Measurements from ENCODE around the gene HSD11B1. TPM values are rescaled to one million over a fixed set of nuclear protein-coding genes. Genes with fewer than 3 reads are reported as not detected.
A peak's percentile ranks its signal among the peaks of the same experiment; 100 is the strongest.

Gene HSD11B1
- total RNA-seq, 1 experiment from 2014 or later = not detected

GRCh38 chr1:209746451-209747165 is 42.0 kb downstream of the HSD11B1 start:
- ATAC-seq (no peak), DNase-seq (ENCODE audit: low read depth, low spot score) (no peak)
- Histone ChIP-seq H3K4me3 (ENCODE audit: low read depth in 2 of 2, low read length in 2 of 2) (no peak overlapping the region), H3K36me3 (ENCODE audit: control insufficient read depth, insufficient read depth, low read length) (no peaks in the 10 kb centered on the region), H3K9me3 (ENCODE audit: control insufficient read depth, insufficient read depth, low read depth, low read length) (no peaks in the 10 kb centered on the region), H3K27ac (ENCODE audit: low read length) (no peak overlapping the region), H3K4me1 (ENCODE audit: control insufficient read depth, insufficient read depth, low read length) (no peaks in the 10 kb centered on the region), H3K27me3 (ENCODE audit: control insufficient read depth, insufficient read depth, low read length) (peaks cover 4% of the 10 kb centered on the region; the same call in 1 of the 2 replicates)
- CTCF ChIA-PET = no interaction called here
- BruUV-seq (replicated peaks) = no TSS peak
- intact Hi-C loops (cut with micrococcal nuclease; ENCODE audit: unreplicated experiment) (loop anchor here (2.0 kb wide), 1 partner anchor 176 kb away; no protein-coding TSS in a partner anchor), in situ Hi-C loops (cut with HindIII; ENCODE audit: low pct_unique_long_range_greater_than_20kb, low sequenced_read_pairs) (no loop called here)
- TF ChIP-seq CTCF (IDR thresholded peaks at IDR 0.05) (no peak), SIN3A (IDR thresholded peaks at IDR 0.05; ENCODE audit: borderline replicate concordance, insufficient read depth, low read depth, low read length) (no peak), REST (IDR thresholded peaks at IDR 0.05; ENCODE audit: insufficient read depth in 1 of 2, low read depth in 2 of 2, low read length in 1 of 2) (no peak), POLR2AphosphoS5 (IDR thresholded peaks at IDR 0.05; ENCODE audit: low read depth, low read length) (no peak), TCF7L2 (IDR thresholded peaks at IDR 0.05; ENCODE audit: low read depth, low read length) (no peak)
- POLR2A ChIA-PET = no interaction called here

- H3K27me3 ChIP-seq (ENCODE audit: control insufficient read depth, insufficient read depth, low read length) = peaks cover 4% of the 10 kb centered on the region; the same call in 1 of the 2 replicates
- no TSS peak for BruUV-seq (replicated peaks)
- CTCF ChIA-PET = no interaction called here
- POLR2A ChIA-PET = no interaction called here
- peak overlapping the region; percentile 21 to 49 for H3K4me3 ChIP-seq (ENCODE audit: low read depth in 2 of 2, low read length in 2 of 2)
- no peak overlapping the region for H3K27ac ChIP-seq (ENCODE audit: low read length)
- H3K9me3 ChIP-seq (ENCODE audit: control insufficient read depth, insufficient read depth, low read depth, low read length) = no peaks in the 10 kb centered on the region
- no peaks in the 10 kb centered on the region for H3K36me3 ChIP-seq (ENCODE audit: control insufficient read depth, insufficient read depth, low read length)
- H3K4me1 ChIP-seq (ENCODE audit: control insufficient read depth, insufficient read depth, low read length) = no peaks in the 10 kb centered on the region
- intact Hi-C loops (cut with micrococcal nuclease; ENCODE audit: unreplicated experiment) (loop anchor here (2.0 kb wide), 1 partner anchor 177 kb away; no protein-coding TSS in a partner anchor), in situ Hi-C loops (cut with HindIII; ENCODE audit: low pct_unique_long_range_greater_than_20kb, low sequenced_read_pairs) (no loop called here)
- DNase-seq (ENCODE audit: low read depth, low spot score) (peak; percentile 82), ATAC-seq (peak; percentile 96)
- peak; percentile 95 for TF ChIP-seq CTCF (IDR thresholded peaks at IDR 0.05)
- TF ChIP-seq SIN3A (IDR thresholded peaks at IDR 0.05; ENCODE audit: borderline replicate concordance, insufficient read depth, low read depth, low read length) = no peak
Observed at GRCh38 chr1:209747580-209748262, 43.1 kb downstream of the HSD11B1 start.
